Stimulated activated memory B cell treated with anti-CD40 and anti-IgM and Interleukin-4, amounts not matched to agents 10 μg/mL and 1 μg/mL and 100 μg/mL, for 72 hours (primary cell): ENCODE results near the gene SDK2.

ENCODE experiments used
- ATAC-seq: fragments of 150-1000 bp; cut with Tn5 transposase; 2 replicates; pipeline ENCODE4 v1.10.0; 2021
- H3K27ac Mint-ChIP-seq: one replicate; pipeline ENCODE4 v1.8.0; 2022; ENCODE audit warnings: mild to moderate bottlenecking, mixed read lengths
- H3K27me3 Mint-ChIP-seq: one replicate; pipeline ENCODE4 v1.8.0; 2022; ENCODE audit warnings: mixed read lengths
- H3K36me3 Mint-ChIP-seq: one replicate; pipeline ENCODE4 v1.8.0; 2022; ENCODE audit warnings: mixed read lengths
- H3K4me1 Mint-ChIP-seq: one replicate; pipeline ENCODE4 v1.8.0; 2022; ENCODE audit warnings: mixed read lengths
- H3K4me3 Mint-ChIP-seq: one replicate; pipeline ENCODE4 v1.8.0; 2022; ENCODE audit warnings: mild to moderate bottlenecking, moderate library complexity, mixed read lengths
- H3K9me3 Mint-ChIP-seq: one replicate; pipeline ENCODE4 v1.8.0; 2022; ENCODE audit warnings: mixed read lengths

Gene SDK2

GRCh38 chr17:73284906-73285602, 359.2 kb downstream of the SDK2 start:
- Mint-ChIP-seq H3K27ac (no peak overlapping the region), H3K4me3 (no peak overlapping the region), H3K9me3 (no peaks in the 10 kb centered on the region), H3K27me3 (peaks cover 60% of the 10 kb centered on the region), H3K4me1 (peaks cover 21% of the 10 kb centered on the region), H3K36me3 (no peaks in the 10 kb centered on the region)
- no peak for ATAC-seq
